T-helper 1 cell (primary cell): ENCODE results near the gene DPYD.
"Not testable (repeated sequence)": the region's sequence is repeated elsewhere in the genome, so short reads cannot be mapped to it uniquely, and the experiment has no call there.

Experiments used
- DNase-seq, 5 donors: peaks; one replicate each; pipeline ENCODE4 v3.0.0-alpha.2; 2012 to 2020

The DPYD gene

DNA sequence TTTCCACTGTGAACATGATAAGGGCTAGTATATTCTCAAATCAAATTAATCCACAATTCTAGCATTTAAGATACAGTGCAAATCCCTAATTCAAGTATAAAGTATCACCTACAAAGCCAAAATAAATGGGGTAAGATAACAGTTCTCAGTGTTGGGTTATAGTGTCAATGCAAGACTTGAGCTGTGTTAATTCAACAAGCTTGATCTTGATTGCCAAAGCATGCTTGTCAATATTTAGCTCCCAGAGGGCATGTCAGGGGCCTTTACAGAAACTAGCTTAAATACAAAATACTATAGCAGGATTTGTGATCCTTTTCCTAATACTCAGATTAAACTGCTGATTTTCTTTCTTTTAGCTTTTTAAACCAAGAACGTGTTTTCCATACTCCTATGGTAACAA, 658.0 kb downstream of the DPYD start:
- no peak for DNase-seq

DNA sequence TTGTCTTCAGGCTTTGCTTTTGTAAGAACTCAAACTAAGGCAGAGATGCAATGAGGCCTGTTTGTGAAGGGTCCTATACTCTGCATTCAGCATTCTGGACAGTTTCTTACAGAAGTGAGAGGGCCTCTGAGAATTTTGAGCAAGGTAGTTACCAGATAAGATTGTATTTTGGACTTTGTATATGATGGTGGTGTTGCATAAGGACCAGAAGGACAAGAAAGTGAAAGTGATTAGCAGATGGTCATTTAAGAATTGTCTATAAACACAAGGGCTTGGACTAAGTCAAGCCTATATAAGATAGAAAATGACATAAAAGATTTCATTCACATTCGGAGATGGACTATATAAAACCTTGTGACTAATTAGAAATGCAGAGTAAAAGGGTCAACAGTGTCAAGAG, 662.2 kb downstream of the DPYD start:
- no peak for DNase-seq

DNA sequence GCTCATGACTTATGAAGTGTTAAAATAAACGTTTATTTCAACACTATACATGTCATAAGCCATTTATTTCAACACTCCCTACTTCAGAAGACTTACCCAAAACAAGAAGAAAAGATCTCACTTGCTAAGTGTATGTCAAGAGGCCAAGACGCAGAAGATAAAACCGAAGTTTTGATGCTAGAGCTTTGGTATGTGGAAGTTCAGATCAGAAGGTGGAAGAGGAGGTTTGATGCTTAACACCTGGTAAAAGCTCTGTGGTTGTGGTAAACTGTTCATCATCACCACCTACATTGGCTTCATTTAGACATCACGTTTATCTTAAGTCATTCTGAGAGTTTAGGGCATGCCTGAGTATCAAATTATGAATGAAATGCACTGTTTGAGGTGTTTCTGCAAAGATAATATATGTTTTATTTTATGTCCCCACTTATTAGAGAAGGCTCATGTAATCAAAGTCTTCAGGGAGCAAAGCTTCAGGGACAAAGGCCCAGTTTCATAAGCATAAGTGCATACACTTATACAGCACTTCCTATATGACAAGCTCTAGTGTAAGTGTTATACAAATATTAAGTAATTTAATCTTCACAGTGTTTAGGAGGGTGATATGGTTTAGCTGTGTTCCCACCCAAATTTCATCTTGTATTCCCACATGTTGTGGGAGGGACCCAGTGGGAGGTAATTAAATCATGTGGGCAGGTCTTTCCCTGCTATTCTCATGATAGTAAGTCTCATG, 665.9 kb downstream of the DPYD start:
- DNase-seq = no peak

DNA sequence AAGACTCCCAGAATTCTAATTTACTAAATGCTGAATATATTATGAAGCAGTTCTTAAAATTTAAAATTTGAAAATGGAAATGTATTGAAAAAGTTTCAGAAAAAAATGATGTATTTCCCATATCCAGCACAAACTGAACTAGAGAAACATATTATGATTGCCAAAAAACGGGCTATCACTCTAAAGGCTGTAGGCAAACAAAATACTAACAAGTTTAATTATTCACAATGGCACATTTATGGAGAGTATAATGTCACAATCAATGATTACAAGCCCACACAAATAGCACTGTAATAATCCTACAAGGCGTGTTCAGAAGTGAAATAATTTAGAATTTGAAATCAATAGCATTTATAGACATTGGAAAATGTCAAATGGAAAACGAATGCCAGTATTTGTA, 667.9 kb downstream of the DPYD start:
- no peak for DNase-seq

DNA sequence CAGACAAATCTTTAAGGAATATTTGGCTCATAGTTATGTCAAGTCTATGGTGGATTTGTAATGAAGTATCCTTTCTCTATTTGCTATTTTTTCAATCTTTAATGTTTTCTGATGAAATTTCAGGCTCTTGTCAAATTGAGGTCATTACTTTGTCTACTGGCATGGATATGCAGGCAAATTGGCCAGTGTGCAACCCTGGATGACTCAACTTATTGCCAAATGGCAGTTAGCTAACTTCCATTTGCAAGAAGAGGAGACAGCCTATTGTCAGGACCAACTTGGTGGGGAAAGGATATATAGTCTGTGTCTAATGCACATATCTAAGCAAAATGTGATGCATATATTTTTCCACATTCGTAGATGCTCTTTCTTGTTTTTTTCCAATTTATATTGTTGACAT, 668.8 kb downstream of the DPYD start:
- no peak for DNase-seq

DNA sequence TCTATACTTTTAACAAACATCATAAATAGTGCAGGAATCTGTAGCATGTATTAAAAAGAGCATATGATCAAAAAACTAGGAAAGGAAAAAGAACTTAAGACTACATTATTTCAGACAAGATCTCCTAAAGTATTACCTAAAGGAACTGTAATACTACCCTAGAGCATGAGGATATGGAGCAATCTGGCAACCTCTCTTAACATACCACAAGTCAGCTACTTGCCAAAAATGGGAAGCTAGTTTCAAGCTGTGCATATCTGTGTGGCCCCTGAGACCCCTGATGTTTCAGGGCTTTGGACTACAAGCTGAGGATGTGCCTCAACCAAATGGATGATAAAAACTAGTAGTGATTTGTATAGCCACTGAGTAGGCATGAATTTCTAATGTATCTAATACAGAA, 673.6 kb downstream of the DPYD start:
- DNase-seq = no peak

DNA sequence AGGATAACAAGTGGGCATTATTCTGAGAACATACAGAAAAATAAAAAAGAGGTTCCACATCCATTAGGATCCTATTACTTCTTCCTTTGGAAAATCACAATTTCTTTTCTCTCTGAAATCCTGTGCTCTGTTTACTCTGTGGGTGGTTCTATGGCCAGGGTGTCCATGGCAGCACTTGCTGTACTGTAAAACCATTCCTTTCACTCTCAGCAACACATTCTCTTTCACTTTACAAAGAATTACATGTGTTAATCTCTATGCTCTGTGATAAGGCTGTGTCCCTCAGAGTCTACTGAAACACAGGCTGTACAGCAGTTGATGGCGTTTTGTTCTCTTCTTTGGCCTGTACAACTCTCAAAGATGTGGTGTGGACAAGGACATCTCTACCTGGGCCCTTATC, 675.2 kb downstream of the DPYD start:
- no peak for DNase-seq

DNA sequence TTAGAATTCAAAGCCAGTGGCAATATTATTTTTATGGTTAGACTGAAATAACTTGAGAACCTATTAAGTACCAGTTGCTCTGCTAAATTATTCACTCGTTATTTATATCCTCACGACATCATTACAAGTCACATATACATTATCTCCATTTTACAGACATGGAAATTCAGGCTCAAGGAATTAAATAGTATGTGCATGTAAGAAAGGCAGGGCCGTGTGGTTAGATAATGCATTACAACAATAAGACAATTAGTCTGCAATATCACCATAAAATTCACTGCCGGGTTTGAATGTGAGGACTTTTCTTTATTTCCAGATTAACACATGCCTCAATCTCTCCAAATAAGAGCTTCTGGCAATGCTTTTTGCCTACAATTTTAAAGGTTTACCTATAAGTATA, 675.8 kb downstream of the DPYD start:
- DNase-seq = no peak

DNA sequence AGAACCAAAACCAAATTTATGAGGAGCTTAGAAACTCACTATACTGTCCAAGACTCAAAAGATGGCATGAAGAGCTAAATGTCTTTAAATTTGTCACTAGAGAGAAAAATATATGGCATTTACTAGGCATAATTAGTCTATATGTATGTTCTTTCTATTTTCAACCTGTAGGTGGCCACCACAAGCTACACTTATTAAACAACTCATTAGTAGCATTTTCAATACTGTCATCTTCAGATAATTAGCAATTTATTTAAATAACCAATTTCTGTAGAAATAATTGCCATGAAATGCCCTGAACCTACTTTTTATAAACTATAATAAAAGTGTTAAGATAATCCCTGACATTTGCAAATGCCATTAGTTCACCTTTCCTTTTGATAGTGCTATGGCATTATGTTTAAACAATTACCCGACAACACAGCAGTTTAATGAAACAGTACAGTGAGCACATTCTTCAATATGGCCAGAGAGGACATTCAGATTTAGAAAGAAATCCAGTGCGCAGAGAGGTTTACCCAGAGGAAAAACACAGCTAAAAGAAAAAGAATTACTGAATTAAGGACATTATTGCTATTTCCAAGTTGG, 676.8 kb downstream of the DPYD start:
- DNase-seq = no peak

DNA sequence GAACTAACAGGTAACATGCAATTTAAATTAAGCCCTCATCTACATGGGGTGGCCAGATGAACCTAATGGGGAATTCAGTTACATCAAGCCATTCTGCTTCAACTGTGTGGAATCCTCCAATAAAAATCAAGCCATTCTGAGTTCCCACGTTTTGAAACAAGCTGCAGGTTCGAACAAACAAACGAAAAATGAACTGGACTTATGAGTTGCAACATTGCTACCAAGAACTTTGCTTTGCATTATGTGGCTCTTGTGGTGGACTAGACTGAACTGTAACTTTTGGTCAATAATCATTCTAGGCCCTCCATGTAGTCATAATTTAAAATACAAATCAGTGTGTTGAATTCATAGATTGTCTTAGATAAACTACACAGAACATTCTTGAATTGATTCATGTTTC, 682.0 kb downstream of the DPYD start:
- no peak for DNase-seq

DNA sequence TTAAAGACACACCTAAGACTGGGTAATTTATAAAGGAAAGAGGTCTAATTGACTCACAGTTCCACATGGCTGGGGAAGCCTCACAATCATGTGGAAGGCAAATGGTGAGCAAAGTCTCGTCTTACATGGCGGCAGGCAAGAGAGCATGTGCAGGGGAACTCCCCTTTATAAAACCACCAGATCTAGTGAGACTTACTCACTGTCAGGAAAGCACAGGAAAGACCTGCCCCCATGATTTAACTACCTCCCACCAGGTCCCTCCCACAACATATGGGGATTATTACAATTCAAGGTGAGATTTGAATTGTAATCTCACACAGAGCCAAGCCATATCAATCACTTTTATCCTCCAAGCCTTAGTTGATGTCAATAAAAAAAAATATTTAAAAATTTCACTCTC, 689.5 kb downstream of the DPYD start:
- DNase-seq = not testable (repeated sequence)

DNA sequence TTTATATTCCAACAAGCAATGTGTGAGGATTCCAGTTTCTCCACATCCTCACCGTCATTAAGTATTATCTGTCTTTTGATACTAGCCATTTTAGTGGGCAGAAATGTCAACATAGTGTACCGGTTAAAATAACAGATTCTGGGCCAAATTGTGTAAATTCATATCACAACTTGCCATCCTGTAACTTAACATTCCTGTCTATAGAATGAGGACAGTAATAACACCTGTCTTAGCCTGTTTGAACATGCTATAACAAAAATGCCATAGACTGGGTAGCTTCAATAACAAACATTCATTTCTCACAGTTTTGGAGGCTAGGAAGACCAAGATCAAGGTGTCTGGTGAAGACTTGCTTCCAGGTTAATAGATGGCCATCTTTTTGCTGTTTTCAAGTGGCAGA, 708.2 kb downstream of the DPYD start:
- DNase-seq = no peak

DNA sequence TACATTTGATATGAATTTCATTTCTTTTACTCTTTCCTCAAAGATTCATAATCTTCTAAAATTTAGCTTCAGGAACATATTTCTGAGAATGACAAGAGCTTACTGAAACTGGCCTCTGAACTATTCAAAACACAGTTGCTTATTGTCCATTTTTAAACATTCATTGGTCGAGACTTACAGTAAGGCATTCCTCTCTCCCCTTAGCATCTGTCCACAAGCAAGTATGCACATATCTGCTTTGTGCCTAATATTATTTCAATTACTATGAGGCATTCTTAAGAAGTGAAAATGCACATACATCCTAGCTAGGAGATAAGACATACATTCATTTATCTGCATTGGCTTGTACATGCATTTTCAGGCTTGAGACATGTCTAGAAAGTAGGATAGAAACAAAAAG, 710.5 kb downstream of the DPYD start:
- DNase-seq = no peak

DNA sequence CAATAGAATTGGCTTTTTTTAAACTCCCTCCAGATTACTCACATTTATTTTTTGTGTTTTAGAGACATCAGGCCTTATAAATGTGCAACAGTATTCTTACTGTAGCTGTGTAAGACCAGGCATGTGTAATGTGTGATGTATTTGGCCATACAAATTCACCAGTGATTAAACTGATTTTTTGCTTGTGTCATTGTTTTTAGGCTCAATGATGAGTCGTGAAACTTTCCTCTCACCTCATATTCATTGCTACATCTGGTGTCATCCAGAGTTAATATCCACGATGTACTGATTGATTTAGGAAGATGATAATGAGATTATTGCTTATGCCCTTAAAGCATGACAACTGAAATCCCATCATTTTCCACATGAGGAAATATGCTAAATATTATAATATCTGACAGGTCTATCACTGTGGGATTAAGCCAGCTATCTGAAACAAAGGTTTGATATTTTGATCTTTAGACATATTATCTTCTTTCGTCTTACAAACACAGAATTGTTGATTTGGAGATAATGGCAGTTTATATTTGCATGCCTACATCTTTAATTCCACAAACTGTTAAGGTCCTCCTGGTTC, 711.4 kb downstream of the DPYD start:
- DNase-seq = no peak

DNA sequence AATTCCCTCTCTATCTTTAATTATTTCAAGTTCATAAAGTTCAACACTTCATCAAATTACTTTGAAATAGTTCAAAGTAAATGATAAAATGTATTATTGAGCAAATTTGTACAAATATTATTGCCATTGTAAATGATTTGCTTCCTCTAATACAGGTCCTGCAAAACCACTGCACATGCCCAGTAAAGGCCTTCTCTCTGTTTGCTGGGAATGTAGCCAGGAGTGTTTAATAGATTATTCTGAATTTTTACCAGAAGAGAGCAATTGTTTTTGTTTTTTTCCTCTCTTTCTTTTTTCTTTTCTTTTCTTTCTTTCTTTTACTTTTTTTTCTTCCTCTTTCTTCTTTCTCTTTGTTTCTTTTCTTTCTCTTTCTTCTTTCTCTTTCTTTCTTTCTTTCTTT, 713.0 kb downstream of the DPYD start:
- DNase-seq = no peak

DNA sequence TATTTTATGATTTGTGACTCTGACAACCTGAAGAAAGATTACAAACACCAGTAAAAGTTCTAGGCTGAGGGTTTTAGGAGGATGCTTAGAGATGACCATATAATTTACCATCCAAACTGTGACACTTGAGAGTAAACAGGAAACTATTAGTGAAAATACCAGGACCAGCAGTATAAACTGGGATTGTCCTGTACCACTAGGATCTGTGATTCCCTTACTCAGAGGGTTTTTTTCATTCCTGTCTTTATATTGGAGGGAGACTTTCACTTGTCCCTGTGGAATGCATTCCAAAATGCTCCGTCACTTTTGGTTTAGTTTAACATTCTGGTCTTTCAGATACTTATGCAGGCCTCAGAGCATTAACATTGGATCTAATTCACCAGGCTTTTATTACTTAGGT, 716.4 kb downstream of the DPYD start:
- no peak for DNase-seq

DNA sequence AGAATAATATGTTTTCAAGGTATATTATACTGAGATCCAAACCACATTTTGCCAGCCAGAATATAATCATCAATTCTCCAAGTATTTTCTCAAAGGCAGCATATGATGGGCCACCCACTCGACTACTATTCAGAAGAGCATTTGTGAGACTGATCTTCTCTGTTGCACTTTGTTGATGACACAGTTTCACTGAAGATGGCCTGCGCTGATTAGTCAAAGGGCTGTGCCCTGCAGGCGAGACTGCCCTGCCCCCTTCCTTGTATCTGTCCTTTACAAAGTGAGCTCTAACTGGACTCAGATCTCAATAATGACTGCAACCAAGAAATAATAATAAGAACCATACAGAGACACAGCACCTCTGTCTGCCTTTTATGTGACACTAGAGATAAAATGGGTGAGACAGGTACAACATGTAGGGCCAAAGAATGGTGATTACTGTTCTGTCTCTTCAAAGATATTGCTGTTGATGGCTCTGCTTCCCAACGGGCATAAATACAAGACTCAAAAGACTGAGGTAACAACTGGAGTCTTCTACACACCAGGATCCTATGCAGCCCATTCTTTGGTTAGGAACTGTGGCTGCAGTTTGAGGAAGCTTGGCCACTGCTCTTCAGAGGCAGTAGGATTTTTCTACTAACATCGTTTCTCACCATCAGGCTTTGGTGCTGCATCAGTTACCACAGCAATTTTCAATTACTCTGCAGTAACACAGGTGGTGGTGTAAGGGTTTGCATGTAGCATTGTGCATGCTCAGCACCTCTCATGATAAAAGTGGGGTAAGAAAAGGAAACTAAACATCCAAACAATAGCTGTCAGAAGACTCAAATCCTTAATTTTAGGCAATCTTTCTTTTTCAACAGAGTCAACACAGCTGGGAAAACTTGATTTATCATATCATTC, 718.1 kb downstream of the DPYD start:
- no peak for DNase-seq

DNA sequence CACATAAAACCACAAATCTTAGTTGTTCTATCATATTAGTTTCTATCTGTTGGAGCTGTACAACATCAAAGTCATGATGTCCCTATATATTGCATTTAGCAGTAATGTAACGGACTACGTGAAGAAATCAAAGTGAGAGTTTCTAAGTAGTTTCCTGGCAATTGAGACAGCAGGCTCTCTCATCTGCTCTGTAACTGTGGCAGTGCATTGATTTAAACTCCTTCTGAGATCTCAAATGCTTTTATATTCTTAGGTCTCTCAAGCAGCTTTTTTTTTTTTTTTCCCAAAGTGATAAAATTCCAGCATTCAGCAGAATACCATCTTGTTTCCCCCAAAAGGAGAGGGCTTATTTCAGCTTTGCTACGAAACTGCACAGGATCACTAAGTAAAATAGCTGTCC, 719.2 kb downstream of the DPYD start:
- DNase-seq = no peak

DNA sequence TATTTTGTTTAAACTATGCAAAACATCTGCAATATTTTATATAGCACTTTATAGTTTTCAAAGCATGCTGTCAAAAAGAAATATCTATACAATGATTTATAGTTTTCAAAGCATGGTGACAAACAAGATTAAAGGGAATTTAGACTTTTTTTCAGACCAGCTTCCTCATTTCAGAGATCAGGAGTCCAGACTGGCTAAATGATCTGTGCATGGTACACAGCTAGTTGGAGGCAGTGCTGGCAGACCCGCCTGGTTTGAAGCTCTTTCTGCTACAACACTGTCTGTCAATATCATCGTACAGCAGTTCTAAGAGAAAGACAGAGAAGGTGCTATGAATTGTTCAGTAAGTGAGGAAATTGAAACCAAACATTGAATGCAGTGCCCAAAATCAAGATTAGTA, 720.2 kb downstream of the DPYD start:
- no peak for DNase-seq

DNA sequence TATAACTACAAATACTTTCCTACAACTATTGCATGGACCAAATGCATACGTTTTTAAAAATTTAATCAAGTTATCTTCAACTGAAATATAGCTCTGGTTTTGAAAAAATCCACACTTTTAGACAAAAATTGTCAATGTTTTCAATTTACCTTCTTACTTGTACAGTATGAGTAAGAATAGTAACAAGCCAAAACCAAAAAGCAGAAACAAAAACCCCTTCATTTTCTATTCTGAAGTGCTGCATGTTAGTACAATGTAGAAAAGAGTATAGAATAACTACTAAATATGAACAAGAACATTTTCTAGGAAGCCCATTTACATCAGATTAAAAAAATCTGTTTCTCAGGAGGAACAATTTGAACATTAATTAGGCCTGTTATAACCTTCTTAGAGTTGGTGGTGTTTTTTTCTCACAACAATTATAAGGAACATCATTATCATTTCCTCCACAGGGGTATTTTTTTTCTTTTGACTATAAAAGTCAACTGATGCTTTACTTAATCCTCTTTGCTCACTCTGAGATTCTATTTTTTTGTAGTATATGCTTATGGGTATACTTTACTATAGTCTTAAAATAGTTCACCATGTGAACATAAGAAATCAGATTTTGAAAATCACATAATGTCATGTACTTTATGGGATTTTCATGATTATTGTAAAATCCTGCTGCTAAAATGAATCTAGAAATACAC, 723.9 kb downstream of the DPYD start:
- no peak for DNase-seq

DNA sequence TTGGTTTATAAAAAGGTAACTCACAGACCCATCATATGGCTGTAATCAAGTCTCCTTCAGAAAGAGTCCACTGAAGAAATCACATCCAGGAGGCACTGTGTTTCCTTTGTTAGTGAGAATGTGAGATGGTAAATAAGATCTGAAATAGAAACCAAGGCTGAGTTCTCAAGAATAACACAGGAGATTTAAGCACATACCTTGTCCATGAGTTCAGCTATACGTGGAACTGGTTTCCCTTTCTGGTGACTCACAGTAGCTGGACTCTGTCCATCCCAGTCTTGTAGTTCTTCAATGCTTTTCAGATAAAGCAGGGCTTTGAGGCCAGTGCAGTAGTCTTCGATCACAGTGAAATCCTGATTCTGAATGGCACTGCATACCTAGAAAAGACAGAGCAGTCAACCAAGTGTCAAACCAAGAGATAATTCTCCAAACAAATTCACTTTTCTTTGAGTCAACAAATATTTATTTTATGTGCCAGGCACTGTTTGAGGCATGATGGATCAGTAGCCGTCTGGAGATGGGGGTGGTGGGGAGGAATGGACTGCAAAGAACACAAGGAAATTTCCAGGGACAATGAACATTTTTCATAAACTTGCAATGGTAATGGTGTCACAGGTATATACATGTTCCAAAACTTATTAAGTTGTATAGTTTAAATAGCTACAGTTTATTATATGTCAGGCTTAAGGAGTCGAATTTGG, 727.8 kb downstream of the DPYD start:
- no peak for DNase-seq

DNA sequence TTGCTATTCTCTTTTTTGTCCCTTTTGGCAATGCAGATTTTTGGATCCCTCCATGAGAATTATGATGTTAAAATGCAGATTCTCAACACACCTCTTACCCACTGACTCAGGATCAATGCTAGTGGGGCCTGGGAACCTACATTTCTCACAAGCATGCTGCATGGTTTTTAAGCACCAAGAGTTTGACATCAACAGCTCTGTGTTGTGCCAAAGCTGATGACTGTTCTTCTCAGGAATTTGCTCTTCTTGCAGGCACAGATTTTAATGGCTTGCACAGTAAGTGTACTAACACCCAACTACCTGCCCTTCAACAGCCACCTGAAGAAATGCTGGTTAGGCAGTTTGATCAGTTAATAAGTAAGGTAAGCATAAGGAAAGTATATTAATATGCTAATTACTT, 730.5 kb downstream of the DPYD start:
- no peak for DNase-seq
